GM19240 (cell line): ENCODE measurements around the gene CPNE5.
"Not testable (repeated sequence)": the region's sequence is repeated elsewhere in the genome, so short reads cannot be mapped to it uniquely, and the experiment has no call there.

Experiments
- DNase-seq: peaks from one replicate; pipeline ENCODE4 v3.0.0; 2011; ENCODE audit warnings: low spot score; ENCODE audit not compliant: insufficient read length

Gene CPNE5

GRCh38 chr6:36817176-36817817, 21.9 kb downstream of the CPNE5 start:
- no peak for DNase-seq

- DNase-seq = no peak
Observed at GRCh38 chr6:36815962-36816735, 23.1 kb downstream of the CPNE5 start.

DNA sequence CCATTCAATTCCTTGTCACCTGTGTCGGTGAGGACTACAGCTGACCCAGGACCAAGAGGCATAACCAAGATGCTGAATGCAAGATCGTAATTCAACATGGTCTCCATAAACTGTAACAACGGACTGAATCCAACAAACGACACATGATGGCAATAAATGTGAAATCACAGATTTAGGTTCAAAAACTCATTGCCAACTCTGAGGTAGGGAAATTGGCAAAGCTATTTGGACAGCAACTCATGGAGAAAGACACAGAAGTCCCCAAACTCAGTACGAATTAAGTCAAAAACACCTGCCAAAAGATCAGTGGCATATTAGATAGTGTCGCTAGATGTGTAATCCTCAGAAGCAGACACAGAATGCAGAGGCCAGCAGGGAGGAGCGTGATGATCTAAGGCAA, 25.0 kb downstream of the CPNE5 start:
- no peak for DNase-seq

DNA sequence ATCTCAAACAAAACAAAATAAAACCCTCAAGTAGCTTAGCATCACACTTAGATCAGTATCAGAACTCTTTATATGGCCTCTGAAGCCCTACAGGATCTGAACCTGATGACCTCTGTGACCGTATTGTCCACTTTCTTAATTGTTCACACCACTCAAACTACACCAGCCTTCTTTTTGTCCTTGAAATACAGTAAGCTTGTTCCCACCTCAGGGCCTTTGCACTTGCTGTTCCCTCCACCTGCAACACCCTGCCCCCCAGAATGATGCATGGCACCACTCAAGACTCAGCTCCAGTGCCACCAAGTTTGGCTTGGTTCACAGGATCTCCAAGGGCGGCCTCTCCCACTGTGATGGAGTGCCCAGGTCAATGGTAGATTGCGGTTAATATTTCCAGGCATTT, 25.7 kb downstream of the CPNE5 start:
- no peak for DNase-seq

- not testable (repeated sequence) for DNase-seq
Observed at GRCh38 chr6:36813047-36813446, 26.2 kb downstream of the CPNE5 start.

DNA sequence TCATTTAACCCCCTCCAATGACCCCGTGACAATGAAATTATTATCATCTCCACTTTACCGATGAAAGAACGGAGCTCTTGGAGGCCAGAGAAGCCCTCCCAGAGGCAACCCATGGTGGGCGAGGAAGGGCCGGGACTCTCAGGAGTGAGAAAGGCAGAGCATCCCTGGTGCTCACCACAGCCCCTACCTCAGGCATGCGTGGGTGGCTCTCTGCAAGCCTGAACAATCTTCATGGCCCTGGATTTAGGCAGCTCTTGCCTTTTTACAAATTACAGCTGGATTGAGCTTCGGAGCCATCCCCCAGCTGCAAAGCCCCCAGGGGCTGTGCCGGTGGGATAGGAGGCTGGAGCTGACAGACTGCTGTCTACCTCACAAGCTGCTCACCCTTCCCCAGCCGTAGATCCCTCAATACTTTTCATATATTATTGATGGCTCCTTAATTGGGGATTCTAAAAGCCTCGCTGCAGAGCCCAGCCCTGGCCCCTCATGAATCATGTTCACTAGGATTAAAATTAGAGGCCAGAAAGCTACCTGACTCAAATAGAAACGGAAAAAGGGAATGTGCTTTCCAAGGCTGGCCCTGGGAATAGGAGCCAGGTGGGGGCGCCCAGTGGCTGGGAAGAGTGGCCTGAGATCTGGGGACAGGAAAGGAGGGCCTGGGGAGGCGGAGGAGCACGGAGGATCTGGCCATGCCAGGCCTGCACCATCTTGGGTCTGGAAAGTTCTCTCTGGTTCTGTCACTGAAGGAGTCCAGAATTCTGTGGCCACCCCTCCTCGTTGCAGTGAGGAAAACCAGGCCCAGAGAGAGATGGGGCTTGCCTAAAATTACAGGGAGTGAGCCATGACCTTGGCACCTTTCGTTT, 29.1 kb downstream of the CPNE5 start:
- no peak for DNase-seq

- no peak for DNase-seq
Observed at GRCh38 chr6:36809156-36809555, 30.1 kb downstream of the CPNE5 start.

- no peak for DNase-seq
Observed at GRCh38 chr6:36808634-36809033, 30.6 kb downstream of the CPNE5 start.

GRCh38 chr6:36807750-36808149, 31.5 kb downstream of the CPNE5 start:
- DNase-seq = no peak

DNA sequence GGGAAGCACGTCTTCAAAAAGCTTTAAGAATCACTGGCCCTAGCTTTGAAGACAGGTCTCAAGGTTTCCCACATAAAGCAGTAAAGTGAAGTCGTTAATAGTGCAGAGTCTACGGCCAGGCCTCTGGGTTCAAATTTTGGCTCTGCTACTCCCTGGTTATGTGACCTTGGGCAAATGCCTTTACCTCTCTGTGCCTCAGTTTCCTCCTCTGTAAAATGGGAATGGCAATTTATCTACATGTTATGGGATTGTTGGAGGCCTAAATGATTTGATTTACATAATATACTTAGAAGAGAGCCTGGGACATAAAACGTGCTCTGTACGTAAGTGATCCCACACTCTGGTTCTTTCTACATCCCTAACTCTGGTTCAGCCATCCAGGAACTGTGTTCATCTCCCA, 32.1 kb downstream of the CPNE5 start:
- DNase-seq = no peak

GRCh38 chr6:36805917-36806316, 33.3 kb downstream of the CPNE5 start:
- no peak for DNase-seq

- DNase-seq = no peak
Observed at GRCh38 chr6:36805096-36805797, 34.0 kb downstream of the CPNE5 start.

- DNase-seq = no peak
Observed at GRCh38 chr6:36804563-36804962, 34.7 kb downstream of the CPNE5 start.

DNA sequence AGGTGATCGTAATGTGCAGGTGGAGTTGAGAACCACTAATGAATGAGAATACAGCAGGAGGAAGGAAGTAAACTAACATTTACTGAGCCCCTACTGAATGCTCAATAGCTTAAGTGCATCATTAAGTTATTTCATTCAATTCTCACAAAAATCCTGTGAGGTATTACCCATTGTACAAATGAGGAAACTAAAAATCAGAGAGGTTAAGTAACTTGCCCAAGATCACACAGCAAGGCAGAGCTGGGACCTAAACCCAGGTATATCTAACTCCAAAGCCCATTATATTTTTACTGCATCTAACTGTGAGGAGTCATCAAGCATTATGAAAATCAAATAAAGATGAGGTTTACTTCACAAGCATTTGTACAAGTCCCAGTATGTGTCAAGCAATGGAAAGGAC, 35.3 kb downstream of the CPNE5 start:
- no peak for DNase-seq

- no peak for DNase-seq
Observed at GRCh38 chr6:36803482-36803881, 35.8 kb downstream of the CPNE5 start.

- DNase-seq = no peak
Observed at GRCh38 chr6:36800223-36801076, 38.8 kb downstream of the CPNE5 start.

GRCh38 chr6:36798852-36799251, 40.4 kb downstream of the CPNE5 start:
- no peak for DNase-seq

GRCh38 chr6:36797653-36798052, 41.6 kb downstream of the CPNE5 start:
- no peak for DNase-seq

- no peak for DNase-seq
Observed at GRCh38 chr6:36797055-36797454, 42.2 kb downstream of the CPNE5 start.

DNA sequence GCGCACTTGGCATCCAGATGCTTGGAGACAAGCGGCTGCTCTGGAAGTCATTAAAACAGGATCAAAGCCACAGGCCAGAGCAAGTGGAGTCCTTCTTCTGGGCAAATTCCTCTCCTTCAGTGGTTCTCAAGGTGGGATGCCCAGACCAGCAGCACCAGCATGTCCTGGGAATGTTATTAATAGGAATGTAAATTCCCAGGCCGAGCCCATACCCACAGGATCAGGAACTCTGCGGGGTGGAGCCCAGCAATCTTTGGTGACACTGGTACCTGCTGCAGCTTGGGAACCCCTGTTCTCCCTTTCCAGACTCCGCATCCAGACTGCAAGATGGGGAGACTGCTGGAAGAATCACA, 44.6 kb downstream of the CPNE5 start:
- DNase-seq = no peak
